Measurements from ENCODE around the gene SDK2. TPM values are rescaled to one million over a fixed set of nuclear protein-coding genes. Genes with fewer than 3 reads are reported as not detected.

Gene SDK2
- total and polyA plus RNA-seq, 9 of the 15 experiments (the other 6 are each of a cell fraction or from before 2014, with no cell fraction given): 0.04 TPM; not detected in 8

DNA sequence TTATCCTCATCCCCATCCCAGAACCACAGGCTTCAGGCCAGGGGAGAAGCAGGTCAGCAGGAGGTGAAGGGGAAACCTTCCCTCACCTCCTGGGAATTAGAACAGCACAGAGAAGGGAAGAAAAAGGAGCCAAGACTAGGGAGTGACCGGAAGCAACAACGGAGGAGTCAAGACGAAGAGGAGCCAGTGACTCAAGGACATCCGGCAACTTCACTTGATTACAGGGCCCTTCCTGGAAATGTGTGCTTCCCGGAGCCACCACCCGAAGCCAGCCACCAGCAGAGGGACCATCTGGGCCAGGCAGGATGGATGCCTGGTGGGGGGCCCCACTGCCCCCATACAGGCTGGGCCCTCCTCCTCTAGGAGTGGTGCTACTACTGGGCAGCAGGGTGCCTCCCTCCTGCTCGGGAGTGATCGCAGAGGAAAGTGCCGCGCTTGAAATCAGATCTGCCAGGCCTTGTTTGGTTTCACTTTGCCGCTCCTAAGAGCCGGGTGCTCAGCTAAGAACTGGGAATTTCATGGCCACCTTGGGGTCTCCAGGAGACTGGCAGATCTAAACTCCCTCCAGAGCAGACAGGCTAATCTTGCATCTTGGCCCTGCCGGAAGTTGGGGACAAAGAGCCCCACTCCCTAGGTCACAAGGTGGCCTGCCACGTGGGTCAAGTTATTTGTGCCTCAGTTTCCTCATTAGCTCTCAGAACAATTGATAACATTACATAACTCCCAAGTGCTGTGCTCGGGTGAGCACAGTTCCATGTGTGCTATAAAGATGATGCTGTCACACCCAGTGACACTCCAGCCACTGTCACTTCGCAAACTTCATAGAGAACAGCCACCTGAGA, 339.1 kb downstream of the SDK2 start (continued):
- TF ChIP-seq SAP30 (IDR thresholded peaks at IDR 0.05; ENCODE audit: borderline replicate concordance, insufficient read depth, low read depth, low read length, poor library complexity, severe bottlenecking) (no peak), ZNF436 (CRISPR knock-in tag; IDR thresholded peaks at IDR 0.05) (no peak), ETV6 (IDR thresholded peaks at IDR 0.05; ENCODE audit: borderline replicate concordance in 1 of 2, low read depth in 2 of 2, low read length in 1 of 2) (peak; percentile 55 to 73; a peak in 2 of 4 replicates), ETV6 (CRISPR knock-in tag; IDR thresholded peaks at IDR 0.05; ENCODE audit: borderline replicate concordance) (no peak), DPF2 (IDR thresholded peaks at IDR 0.05) (peak; percentile 44; the same call in 1 of the 2 replicates), NCOA2 (IDR thresholded peaks at IDR 0.05; ENCODE audit: partially characterized antibody in 2 of 2) (no peak), KHSRP (IDR thresholded peaks at IDR 0.05) (no peak), HLTF (IDR thresholded peaks at IDR 0.05) (no peak), NONO (IDR thresholded peaks at IDR 0.05; ENCODE audit: low read depth in 2 of 2, low read length in 1 of 2) (0 out of 4 replicates have a peak, but pooled peaks of 1 of the 2 experiments have one; percentile 5), SMAD3 (CRISPR knock-in tag; conservative IDR thresholded peaks at IDR 0.05) (no peak), RBBP5 (IDR thresholded peaks at IDR 0.05; ENCODE audit: borderline replicate concordance, insufficient read depth, low read length, poor library complexity, severe bottlenecking) (peak; percentile 68), ERF (CRISPR knock-in tag; IDR thresholded peaks at IDR 0.05) (no peak), L3MBTL2 (IDR thresholded peaks at IDR 0.05) (peak; percentile 51; the same call in 1 of the 2 replicates), SMARCB1 (IDR thresholded peaks at IDR 0.05; ENCODE audit: insufficient read length, low read depth) (no peak), BRCA1 (IDR thresholded peaks at IDR 0.05) (no peak), BRCA1 (CRISPR knock-in tag; IDR thresholded peaks at IDR 0.05) (no peak), HDAC3 (IDR thresholded peaks at IDR 0.05; ENCODE audit: borderline replicate concordance, partially characterized antibody) (no peak)
- TF ChIP-seq, protein P1, sequence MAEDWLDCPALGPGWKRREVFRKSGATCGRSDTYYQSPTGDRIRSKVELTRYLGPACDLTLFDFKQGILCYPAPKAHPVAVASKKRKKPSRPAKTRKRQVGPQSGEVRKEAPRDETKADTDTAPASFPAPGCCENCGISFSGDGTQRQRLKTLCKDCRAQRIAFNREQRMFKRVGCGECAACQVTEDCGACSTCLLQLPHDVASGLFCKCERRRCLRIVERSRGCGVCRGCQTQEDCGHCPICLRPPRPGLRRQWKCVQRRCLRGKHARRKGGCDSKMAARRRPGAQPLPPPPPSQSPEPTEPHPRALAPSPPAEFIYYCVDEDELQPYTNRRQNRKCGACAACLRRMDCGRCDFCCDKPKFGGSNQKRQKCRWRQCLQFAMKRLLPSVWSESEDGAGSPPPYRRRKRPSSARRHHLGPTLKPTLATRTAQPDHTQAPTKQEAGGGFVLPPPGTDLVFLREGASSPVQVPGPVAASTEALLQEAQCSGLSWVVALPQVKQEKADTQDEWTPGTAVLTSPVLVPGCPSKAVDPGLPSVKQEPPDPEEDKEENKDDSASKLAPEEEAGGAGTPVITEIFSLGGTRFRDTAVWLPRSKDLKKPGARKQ (CRISPR knock-in tag; IDR thresholded peaks at IDR 0.05): no peak
- TF ChIP-seq, protein P2, sequence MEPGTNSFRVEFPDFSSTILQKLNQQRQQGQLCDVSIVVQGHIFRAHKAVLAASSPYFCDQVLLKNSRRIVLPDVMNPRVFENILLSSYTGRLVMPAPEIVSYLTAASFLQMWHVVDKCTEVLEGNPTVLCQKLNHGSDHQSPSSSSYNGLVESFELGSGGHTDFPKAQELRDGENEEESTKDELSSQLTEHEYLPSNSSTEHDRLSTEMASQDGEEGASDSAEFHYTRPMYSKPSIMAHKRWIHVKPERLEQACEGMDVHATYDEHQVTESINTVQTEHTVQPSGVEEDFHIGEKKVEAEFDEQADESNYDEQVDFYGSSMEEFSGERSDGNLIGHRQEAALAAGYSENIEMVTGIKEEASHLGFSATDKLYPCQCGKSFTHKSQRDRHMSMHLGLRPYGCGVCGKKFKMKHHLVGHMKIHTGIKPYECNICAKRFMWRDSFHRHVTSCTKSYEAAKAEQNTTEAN (CRISPR knock-in tag; IDR thresholded peaks at IDR 0.05): no peak
- TF ChIP-seq, protein P3, sequence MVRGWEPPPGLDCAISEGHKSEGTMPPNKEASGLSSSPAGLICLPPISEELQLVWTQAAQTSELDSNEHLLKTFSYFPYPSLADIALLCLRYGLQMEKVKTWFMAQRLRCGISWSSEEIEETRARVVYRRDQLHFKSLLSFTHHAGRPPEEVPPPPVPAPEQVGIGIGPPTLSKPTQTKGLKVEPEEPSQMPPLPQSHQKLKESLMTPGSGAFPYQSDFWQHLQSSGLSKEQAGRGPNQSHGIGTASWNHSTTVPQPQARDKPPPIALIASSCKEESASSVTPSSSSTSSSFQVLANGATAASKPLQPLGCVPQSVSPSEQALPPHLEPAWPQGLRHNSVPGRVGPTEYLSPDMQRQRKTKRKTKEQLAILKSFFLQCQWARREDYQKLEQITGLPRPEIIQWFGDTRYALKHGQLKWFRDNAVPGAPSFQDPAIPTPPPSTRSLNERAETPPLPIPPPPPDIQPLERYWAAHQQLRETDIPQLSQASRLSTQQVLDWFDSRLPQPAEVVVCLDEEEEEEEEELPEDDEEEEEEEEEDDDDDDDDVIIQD (CRISPR knock-in tag; IDR thresholded peaks at IDR 0.05): no peak
- TF ChIP-seq, protein P4, sequence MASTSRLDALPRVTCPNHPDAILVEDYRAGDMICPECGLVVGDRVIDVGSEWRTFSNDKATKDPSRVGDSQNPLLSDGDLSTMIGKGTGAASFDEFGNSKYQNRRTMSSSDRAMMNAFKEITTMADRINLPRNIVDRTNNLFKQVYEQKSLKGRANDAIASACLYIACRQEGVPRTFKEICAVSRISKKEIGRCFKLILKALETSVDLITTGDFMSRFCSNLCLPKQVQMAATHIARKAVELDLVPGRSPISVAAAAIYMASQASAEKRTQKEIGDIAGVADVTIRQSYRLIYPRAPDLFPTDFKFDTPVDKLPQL (IDR thresholded peaks at IDR 0.05; ENCODE audit: extremely low read depth, insufficient read length): no peak
- TF ChIP-seq, protein P5, sequence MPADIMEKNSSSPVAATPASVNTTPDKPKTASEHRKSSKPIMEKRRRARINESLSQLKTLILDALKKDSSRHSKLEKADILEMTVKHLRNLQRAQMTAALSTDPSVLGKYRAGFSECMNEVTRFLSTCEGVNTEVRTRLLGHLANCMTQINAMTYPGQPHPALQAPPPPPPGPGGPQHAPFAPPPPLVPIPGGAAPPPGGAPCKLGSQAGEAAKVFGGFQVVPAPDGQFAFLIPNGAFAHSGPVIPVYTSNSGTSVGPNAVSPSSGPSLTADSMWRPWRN (IDR thresholded peaks at IDR 0.05; ENCODE audit: low read depth): no peak

All from K562 (cell line).